GM19455 (cell line): Measurements from ENCODE around the gene SLITRK5.

Experiments
- ATAC-seq: cut with Tn5 transposase; IDR thresholded peaks from one replicate; pipeline ENCODE4 v1.9.1; 2021; ENCODE audit not compliant: unreplicated experiment

The SLITRK5 gene

DNA sequence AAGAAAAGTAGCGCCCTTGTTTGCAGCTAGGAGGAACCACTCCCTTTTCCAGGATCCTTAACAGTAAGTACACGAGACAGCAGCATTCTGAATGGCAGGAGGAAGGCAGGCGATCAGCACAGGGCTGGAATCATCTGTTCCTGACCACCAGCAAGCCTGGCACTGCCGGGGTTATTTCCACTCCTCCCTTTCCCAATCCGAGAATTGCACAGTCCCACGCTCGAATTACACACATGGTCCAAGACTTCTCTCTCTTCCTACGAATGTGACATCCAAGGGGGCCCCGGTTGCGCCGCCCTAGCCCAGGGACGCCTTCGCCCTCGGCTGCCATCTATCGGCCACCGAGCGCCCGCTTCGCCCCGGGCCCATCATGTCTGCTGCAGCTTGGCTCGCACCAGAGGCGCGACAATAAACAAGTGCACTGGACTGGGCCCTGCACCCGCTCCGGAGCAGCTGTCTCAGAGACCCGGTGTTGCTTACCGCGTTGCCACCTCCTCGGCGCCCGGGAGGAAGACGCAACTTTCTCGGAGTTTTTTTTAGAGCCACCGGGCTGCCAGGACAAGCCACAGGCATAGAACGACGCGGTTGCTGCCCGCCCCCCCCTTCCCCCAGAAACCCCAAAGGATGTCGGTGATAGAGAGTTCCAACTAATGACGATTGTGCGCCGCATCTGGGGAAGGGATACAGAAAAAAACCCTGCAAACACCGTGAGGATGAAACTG is at the start of gene SLITRK5:
TSS of gene SLITRK5 (plus strand) at position 341 of the 722 bp plus-strand sequence. CDS start 4,018 bp downstream, outside the sequence.
- peak; percentile 84 for ATAC-seq

GRCh38 chr13:87622971-87623370 is 48.2 kb upstream of the SLITRK5 start:
- ATAC-seq = no peak

DNA sequence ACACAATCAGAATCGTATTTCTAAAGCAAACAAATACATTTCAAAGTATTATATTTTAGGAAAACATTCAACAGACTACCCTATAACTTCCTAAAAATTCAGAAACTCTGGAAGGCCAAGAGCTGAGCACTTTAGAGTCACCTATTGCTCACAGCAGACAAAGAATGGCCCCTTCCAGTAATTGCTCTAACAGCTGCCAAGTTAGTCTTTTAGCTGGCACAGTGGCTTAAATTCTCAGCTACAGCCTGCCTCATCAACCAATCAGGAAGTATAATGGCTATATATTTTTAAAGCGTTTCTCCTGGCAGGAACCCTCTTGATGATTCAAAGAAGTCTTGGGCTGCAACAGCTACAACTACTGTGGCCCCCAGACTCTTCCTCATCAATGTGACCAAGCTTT is 14.9 kb upstream of the SLITRK5 start:
- ATAC-seq = no peak

DNA sequence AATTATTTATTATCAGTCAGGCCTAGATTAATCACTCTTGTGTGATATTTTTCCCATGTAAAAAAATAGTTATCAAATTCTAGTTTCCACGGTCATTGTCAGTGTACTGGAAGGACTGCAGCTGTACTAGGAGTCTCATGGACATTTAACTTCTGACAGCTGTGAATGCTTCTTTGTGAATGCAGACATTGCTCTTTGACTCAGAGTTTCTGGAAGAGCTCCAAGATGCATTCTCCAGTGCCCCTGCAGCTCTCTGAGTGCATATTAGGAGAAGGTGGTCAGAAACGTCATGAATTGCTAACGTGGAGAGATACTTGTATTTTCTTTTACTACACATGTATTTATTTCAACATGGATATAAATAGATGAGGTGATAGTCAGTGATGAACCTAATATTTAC is 9.7 kb upstream of the SLITRK5 start:
- no peak for ATAC-seq

GRCh38 chr13:87666831-87667230 is 4.3 kb upstream of the SLITRK5 start:
- no peak for ATAC-seq

GRCh38 chr13:87667686-87668085 is 3.5 kb upstream of the SLITRK5 start:
- ATAC-seq = no peak

- ATAC-seq = no peak
These were observed 1.7 kb upstream of the SLITRK5 start for GRCh38 chr13:87669379-87669978.

DNA sequence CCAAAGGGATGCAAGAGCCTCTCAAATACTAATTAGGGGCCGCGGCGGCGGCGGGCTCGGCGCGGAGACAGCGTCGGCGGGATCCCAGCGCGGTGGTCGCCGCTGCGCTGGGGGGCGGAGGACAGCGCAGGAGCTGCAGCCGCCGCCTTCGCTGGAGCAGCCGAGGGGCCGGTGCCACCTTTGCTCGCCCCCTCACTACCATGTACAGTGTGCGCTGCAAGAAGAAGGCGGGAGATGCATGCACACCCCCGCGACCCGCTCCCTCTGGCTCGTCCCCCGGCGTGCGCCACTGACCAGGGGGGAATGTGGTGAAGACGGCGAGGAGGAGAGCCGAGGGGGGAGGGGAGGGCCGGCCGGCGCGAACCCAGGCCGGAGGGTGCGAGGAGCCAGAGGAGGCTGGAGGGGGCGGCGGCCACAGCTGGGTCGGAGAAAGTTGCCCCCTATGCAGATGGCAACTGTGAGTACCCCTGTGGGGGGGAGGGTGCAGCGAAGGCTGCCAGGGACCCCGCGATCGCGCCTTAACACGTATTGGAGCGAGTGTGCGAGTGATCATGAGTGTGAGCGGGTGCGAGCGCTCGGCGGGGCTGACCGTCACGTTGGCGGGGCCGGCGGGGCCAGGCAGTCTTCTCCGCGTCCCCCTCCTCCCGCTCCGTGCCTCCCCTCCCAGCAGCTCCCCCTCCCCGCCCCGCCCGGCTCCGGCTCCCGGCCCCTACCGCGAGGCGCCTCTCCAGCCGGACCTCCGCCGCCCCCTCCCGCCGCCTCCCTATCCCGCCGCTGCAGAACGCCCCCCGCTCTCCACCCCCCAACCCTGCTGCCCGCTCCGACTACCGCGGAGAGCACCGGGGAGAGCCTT is 808 bp downstream of the SLITRK5 start:
- no peak for ATAC-seq

DNA sequence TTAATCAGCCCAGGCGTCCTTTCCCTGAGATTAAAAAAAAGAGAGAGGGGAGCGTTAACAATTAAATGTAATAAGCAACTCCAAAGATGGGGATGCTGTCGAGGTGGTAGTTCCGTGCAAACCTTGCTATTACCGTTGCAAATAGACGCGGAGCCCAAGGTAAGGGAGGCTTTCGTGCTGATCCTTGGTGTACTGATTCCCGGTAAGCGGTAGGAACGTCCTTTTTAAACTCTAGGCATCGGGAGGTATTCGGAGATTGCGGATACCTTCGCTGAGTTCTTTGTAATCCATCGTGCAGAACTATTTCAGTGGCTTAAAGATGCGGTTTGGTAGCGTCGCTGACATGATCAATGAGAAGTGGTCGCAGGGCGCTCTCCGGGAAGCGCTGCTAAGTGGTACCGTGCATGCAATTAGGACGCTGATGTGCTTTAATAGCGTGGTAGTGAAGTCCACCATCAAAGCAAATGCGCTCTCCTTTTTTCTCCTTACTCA is 3.1 kb downstream of the SLITRK5 start:
- ATAC-seq = no peak

- no peak for ATAC-seq
These were observed 4.7 kb downstream of the SLITRK5 start for GRCh38 chr13:87675851-87676250.

DNA sequence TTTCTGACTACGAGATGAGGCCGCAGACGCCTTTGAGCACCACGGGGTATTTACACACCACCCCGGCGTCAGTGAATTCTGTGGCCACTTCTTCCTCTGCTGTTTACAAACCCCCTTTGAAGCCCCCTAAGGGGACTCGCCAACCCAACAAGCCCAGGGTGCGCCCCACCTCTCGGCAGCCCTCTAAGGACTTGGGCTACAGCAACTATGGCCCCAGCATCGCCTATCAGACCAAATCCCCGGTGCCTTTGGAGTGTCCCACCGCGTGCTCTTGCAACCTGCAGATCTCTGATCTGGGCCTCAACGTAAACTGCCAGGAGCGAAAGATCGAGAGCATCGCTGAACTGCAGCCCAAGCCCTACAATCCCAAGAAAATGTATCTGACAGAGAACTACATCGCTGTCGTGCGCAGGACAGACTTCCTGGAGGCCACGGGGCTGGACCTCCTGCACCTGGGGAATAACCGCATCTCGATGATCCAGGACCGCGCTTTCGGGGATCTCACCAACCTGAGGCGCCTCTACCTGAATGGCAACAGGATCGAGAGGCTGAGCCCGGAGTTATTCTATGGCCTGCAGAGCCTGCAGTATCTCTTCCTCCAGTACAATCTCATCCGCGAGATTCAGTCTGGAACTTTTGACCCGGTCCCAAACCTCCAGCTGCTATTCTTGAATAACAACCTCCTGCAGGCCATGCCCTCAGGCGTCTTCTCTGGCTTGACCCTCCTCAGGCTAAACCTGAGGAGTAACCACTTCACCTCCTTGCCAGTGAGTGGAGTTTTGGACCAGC is 5.3 kb downstream of the SLITRK5 start:
- no peak for ATAC-seq

DNA sequence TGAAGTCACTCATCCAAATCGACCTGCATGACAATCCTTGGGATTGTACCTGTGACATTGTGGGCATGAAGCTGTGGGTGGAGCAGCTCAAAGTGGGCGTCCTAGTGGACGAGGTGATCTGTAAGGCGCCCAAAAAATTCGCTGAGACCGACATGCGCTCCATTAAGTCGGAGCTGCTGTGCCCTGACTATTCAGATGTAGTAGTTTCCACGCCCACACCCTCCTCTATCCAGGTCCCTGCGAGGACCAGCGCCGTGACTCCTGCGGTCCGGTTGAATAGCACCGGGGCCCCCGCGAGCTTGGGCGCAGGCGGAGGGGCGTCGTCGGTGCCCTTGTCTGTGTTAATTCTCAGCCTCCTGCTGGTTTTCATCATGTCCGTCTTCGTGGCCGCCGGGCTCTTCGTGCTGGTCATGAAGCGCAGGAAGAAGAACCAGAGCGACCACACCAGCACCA is 5.9 kb downstream of the SLITRK5 start:
- no peak for ATAC-seq

DNA sequence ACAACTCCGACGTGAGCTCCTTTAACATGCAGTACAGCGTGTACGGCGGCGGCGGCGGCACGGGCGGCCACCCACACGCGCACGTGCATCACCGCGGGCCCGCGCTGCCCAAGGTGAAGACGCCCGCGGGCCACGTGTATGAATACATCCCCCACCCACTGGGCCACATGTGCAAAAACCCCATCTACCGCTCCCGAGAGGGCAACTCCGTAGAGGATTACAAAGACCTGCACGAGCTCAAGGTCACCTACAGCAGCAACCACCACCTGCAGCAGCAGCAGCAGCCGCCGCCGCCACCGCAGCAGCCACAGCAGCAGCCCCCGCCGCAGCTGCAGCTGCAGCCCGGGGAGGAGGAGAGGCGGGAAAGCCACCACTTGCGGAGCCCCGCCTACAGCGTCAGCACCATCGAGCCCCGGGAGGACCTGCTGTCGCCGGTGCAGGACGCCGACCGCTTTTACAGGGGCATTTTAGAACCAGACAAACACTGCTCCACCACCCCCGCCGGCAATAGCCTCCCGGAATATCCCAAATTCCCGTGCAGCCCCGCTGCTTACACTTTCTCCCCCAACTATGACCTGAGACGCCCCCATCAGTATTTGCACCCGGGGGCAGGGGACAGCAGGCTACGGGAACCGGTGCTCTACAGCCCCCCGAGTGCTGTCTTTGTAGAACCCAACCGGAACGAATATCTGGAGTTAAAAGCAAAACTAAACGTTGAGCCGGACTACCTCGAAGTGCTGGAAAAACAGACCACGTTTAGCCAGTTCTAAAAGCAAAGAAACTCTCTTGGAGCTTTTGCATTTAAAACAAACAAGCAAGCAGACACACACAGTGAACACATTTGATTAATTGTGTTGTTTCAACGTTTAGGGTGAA is 6.6 kb downstream of the SLITRK5 start:
- ATAC-seq = no peak

DNA sequence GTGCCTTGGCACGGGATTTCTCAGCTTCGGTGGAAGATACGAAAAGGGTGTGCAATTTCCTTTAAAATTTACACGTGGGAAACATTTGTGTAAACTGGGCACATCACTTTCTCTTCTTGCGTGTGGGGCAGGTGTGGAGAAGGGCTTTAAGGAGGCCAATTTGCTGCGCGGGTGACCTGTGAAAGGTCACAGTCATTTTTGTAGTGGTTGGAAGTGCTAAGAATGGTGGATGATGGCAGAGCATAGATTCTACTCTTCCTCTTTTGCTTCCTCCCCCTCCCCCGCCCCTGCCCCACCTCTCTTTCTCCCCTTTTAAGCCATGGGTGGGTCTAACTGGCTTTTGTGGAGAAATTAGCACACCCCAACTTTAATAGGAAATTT is 7.2 kb downstream of the SLITRK5 start:
- no peak for ATAC-seq

GRCh38 chr13:87680298-87680697 is 9.1 kb downstream of the SLITRK5 start:
- no peak for ATAC-seq

DNA sequence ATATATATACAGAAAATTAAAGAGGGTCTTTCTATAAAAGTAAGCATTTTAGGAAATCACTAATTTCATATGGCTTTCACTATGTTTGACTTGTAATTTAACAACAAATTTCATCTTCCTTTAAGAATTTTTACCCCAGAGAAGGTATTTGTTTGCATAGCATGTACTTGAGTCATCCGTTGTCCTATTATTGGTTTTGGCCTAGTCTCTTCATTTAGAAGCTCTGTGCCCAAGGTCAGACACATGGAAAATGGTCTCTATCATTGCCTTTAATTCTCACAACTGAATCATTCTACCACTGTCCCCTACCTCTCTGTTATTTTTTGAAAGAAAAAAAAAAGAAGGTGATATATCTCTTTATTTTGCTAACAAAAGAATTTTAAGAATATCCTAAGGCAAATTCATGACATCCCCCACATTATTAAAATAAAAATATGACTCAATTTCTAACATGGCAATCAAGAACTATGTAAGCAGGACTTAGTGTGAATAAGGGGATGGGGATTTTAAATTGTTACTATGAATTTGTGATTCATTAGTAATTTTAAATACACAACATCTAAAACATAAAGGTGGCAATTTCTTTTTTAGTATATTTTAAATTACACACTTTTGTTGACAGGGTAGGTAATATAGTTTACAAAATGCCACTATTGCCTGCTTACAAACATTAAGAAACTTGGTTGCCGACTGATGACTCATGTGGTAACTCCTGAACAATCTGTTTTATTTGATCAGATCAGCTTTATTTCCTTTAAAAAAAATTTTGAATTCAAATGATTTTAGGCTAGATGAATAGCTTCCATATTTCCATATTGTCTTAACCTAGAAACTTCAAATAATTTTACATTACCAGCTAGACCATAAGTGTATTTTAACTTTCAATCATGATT is 13.9 kb downstream of the SLITRK5 start:
- no peak for ATAC-seq

- ATAC-seq = no peak
These were observed 25.3 kb downstream of the SLITRK5 start for GRCh38 chr13:87696458-87696857.

- no peak for ATAC-seq
These were observed 27.1 kb downstream of the SLITRK5 start for GRCh38 chr13:87698268-87698667.

GRCh38 chr13:87709947-87710346 is 38.8 kb downstream of the SLITRK5 start:
- no peak for ATAC-seq
